ENCODE results near the gene CYGB.

Gene CYGB

DNA sequence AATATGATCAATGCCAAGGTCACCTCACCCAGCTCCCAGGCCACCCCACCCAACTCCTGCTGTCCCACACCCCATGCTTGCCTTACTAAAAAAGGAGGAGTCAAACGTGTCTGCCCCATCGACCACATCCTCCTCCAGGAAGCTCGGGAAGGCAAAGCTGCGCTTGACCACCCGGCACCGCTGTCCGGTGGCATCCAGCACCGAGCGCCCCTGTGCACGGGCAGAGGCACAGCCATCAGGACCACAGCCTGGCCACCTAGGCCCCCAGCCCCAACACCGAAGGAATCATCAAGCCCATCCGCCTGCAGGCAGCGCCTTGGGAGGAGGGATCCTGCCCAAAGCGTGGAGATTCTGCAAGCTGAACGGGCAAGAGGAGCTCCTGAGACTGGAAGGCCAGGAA is 59.9 kb downstream of the CYGB start:
- H4K20me1 ChIP-seq (ENCODE audit: insufficient read depth, low read length), result no peaks in the 10 kb centered on the region
- ATAC-seq (ENCODE audit: insufficient read depth, low read depth) (no peak), DNase-seq (no peak)
- no peaks in the 10 kb centered on the region for H3K9me3 ChIP-seq (ENCODE audit: insufficient read depth, low read length, severe bottlenecking)
- no peak overlapping the region for H3K27ac ChIP-seq (ENCODE audit: low read length)
- H3K4me2 ChIP-seq (ENCODE audit: insufficient read depth, low read length), result no peak overlapping the region
- no peaks in the 10 kb centered on the region for H3K27me3 ChIP-seq (ENCODE audit: insufficient read depth, low read length, poor library complexity)
- TF ChIP-seq EZH2 (IDR thresholded peaks at IDR 0.05; ENCODE audit: borderline replicate concordance, low read depth, low read length, severe bottlenecking), result no peak
- TF ChIP-seq, protein P1, sequence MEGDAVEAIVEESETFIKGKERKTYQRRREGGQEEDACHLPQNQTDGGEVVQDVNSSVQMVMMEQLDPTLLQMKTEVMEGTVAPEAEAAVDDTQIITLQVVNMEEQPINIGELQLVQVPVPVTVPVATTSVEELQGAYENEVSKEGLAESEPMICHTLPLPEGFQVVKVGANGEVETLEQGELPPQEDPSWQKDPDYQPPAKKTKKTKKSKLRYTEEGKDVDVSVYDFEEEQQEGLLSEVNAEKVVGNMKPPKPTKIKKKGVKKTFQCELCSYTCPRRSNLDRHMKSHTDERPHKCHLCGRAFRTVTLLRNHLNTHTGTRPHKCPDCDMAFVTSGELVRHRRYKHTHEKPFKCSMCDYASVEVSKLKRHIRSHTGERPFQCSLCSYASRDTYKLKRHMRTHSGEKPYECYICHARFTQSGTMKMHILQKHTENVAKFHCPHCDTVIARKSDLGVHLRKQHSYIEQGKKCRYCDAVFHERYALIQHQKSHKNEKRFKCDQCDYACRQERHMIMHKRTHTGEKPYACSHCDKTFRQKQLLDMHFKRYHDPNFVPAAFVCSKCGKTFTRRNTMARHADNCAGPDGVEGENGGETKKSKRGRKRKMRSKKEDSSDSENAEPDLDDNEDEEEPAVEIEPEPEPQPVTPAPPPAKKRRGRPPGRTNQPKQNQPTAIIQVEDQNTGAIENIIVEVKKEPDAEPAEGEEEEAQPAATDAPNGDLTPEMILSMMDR (IDR thresholded peaks at IDR 0.05; ENCODE audit: borderline replicate concordance, extremely low read depth, low read length, poor library complexity, severe bottlenecking), result no peak
- H3K4me1 ChIP-seq (ENCODE audit: insufficient read depth, low read length), result no peaks in the 10 kb centered on the region
- no peak overlapping the region for H3K4me3 ChIP-seq (ENCODE audit: low read depth in 1 of 2, low read length in 2 of 2)
- H3K36me3 ChIP-seq (ENCODE audit: insufficient read depth, low read length), result no peaks in the 10 kb centered on the region
- H3K9ac ChIP-seq (ENCODE audit: low read depth, low read length), result no peak overlapping the region
- H2AFZ ChIP-seq (ENCODE audit: low read depth, low read length), result no peak overlapping the region
- no peaks in the 10 kb centered on the region for H3K79me2 ChIP-seq (ENCODE audit: insufficient read depth, low read length)

All from DND-41 (cell line).